GM12801 (cell line): Measurements from ENCODE around the gene EPS15.

Source experiments
- CTCF ChIP-seq: IDR thresholded peaks from one replicate; pipeline ENCODE4 v1.5.1; 2011; ENCODE audit warnings: control low read depth; ENCODE audit not compliant: insufficient read length; ENCODE audit errors: extremely low read depth

Gene EPS15

GRCh38 chr1:51325878-51326755 is 192.9 kb downstream of the EPS15 start:
- TF ChIP-seq CTCF: no peak

- no peak for TF ChIP-seq CTCF
Observed at GRCh38 chr1:51325391-51325790, 193.7 kb downstream of the EPS15 start.

- TF ChIP-seq CTCF: no peak
Observed at GRCh38 chr1:51324251-51325010, 194.6 kb downstream of the EPS15 start.

- no peak for TF ChIP-seq CTCF
Observed at GRCh38 chr1:51323778-51324177, 195.3 kb downstream of the EPS15 start.

GRCh38 chr1:51322417-51323101 is 196.5 kb downstream of the EPS15 start:
- no peak for TF ChIP-seq CTCF

GRCh38 chr1:51321924-51322280 is 197.2 kb downstream of the EPS15 start:
- TF ChIP-seq CTCF: no peak

GRCh38 chr1:51320967-51321923 is 197.8 kb downstream of the EPS15 start:
- no peak for TF ChIP-seq CTCF
